Smooth muscle cell (in vitro differentiated cells): Measurements from ENCODE around the gene COTL1. TPM values are rescaled to one million over a fixed set of nuclear protein-coding genes. Genes with fewer than 3 reads are reported as not detected.
"Not testable (repeated sequence)": the region's sequence is repeated elsewhere in the genome, so short reads cannot be mapped to it uniquely, and the experiment has no call there.

ENCODE experiments used
- DNase-seq: peaks from one replicate; lab custom pipeline; 2025; ENCODE audit not compliant: unreplicated experiment; lab: John Stamatoyannopoulos, UW
- H2AFZ ChIP-seq: fragments of 200-600 bp; sonication (generic); 2 replicates; pipeline ENCODE4 v1.6.0; 2016; ENCODE audit warnings: antibody characterized with exemption, low read depth, mild to moderate bottlenecking
- H3F3A ChIP-seq: fragments of 200-600 bp; sonication (generic); 2 replicates; pipeline ENCODE4 v1.6.0; 2017; ENCODE audit warnings: antibody characterized with exemption, low read depth
- H3K27ac ChIP-seq: fragments of 200-600 bp; sonication (generic); 2 replicates; pipeline ENCODE4 v1.5.1; 2016; ENCODE audit warnings: low read depth, mild to moderate bottlenecking
- H3K27me3 ChIP-seq: fragments of 200-600 bp; sonication (generic); 2 replicates; pipeline ENCODE4 v1.6.1; 2016; ENCODE audit warnings: low read depth, mild to moderate bottlenecking
- H3K36me3 ChIP-seq: fragments of 200-600 bp; sonication (generic); 2 replicates; pipeline ENCODE4 v1.5.1; 2016; ENCODE audit warnings: low read depth
- H3K4me1 ChIP-seq: fragments of 200-600 bp; sonication (generic); 2 replicates; pipeline ENCODE4 v1.5.1; 2016; ENCODE audit warnings: low read depth
- H3K4me2 ChIP-seq: fragments of 200-600 bp; sonication (generic); 2 replicates; pipeline ENCODE4 v1.6.0; 2016; ENCODE audit warnings: mild to moderate bottlenecking
- H3K4me3 ChIP-seq: fragments of 200-600 bp; sonication (generic); 2 replicates; pipeline ENCODE4 v1.5.1; 2016; ENCODE audit warnings: mild to moderate bottlenecking
- H3K79me2 ChIP-seq: fragments of 200-600 bp; sonication (generic); 2 replicates; pipeline ENCODE4 v1.6.0; 2016; ENCODE audit warnings: low read depth, mild to moderate bottlenecking
- H3K9ac ChIP-seq: fragments of 200-600 bp; sonication (generic); 2 replicates; pipeline ENCODE4 v1.6.0; 2016; ENCODE audit warnings: low read depth
- H3K9me3 ChIP-seq: fragments of 200-600 bp; sonication (generic); replicated peaks from 2 replicates; pipeline ENCODE4 v1.5.1; 2016; ENCODE audit warnings: low read depth
- H4K20me1 ChIP-seq: fragments of 200-600 bp; sonication (generic); 2 replicates; pipeline ENCODE4 v1.6.0; 2016; ENCODE audit warnings: low read depth
- WGBS: methylation state at CpG from one replicate; pipeline ENCODE4 v1.1.7; 2016; ENCODE audit warnings: low lambda C conversion rate; 5-methylcytosine and 5-hydroxymethylcytosine counted together
- polyA plus RNA-seq: library from polyadenylated mRNA; unstranded; fragments of >200 nt; fragmentation: Nextera tagmentation; extraction: Ambion mirVana; gene quantifications from 2 replicates; pipeline ENCODE4 v1.2.1, GENCODE V29; 2016
- total RNA-seq: library from RNA; depleted of rRNA; stranded (reverse); fragments of >200 nt; gene quantifications from 2 replicates; pipeline ENCODE4 v1.2.3, GENCODE V29; 2014
- TF ChIP-seq, protein P1 (sequence below): fragments of 200-600 bp; sonication (generic); IDR thresholded peaks from 2 replicates; pipeline ENCODE4 v1.5.1; 2017; ENCODE audit warnings: borderline replicate concordance, mild to moderate bottlenecking, antibody characterized with exemption; ENCODE audit not compliant: insufficient read depth, poor library complexity, severe bottlenecking

The COTL1 gene
- total and polyA plus RNA-seq, 2 experiments from 2014 or later: 81.2 to 233 TPM

GRCh38 chr16:84559311-84559932 is 58.5 kb downstream of the COTL1 start:
- TF ChIP-seq, protein P1, sequence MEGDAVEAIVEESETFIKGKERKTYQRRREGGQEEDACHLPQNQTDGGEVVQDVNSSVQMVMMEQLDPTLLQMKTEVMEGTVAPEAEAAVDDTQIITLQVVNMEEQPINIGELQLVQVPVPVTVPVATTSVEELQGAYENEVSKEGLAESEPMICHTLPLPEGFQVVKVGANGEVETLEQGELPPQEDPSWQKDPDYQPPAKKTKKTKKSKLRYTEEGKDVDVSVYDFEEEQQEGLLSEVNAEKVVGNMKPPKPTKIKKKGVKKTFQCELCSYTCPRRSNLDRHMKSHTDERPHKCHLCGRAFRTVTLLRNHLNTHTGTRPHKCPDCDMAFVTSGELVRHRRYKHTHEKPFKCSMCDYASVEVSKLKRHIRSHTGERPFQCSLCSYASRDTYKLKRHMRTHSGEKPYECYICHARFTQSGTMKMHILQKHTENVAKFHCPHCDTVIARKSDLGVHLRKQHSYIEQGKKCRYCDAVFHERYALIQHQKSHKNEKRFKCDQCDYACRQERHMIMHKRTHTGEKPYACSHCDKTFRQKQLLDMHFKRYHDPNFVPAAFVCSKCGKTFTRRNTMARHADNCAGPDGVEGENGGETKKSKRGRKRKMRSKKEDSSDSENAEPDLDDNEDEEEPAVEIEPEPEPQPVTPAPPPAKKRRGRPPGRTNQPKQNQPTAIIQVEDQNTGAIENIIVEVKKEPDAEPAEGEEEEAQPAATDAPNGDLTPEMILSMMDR: no peak
- Histone ChIP-seq H3K79me2 (no peaks in the 10 kb centered on the region), H3F3A (no peaks in the 10 kb centered on the region), H3K4me1 (peaks cover 10% of the 10 kb centered on the region), H3K9ac (no peak overlapping the region), H3K27me3 (no peaks in the 10 kb centered on the region), H3K4me2 (no peak overlapping the region), H3K36me3 (no peaks in the 10 kb centered on the region), H2AFZ (no peak overlapping the region), H3K27ac (no peak overlapping the region), H3K4me3 (no peak overlapping the region), H4K20me1 (no peaks in the 10 kb centered on the region), H3K9me3 (no peaks in the 10 kb centered on the region)
- WGBS: 89% methylated on average over 14 of the region's 14 CpGs
- DNase-seq: no peak

- not testable (repeated sequence) for H3F3A ChIP-seq, DNase-seq, H3K79me2 ChIP-seq, H3K4me2 ChIP-seq, H3K27ac ChIP-seq, H3K9me3 ChIP-seq, H3K27me3 ChIP-seq, H4K20me1 ChIP-seq, H3K36me3 ChIP-seq, H3K4me3 ChIP-seq, H3K9ac ChIP-seq, H2AFZ ChIP-seq
- H3K4me1 ChIP-seq: peaks cover 10% of the 10 kb centered on the region
- 98% methylated on average over 5 of the region's 5 CpGs for WGBS
Measured at GRCh38 chr16:84558850-84559249, 59.0 kb downstream of the COTL1 start.

DNA sequence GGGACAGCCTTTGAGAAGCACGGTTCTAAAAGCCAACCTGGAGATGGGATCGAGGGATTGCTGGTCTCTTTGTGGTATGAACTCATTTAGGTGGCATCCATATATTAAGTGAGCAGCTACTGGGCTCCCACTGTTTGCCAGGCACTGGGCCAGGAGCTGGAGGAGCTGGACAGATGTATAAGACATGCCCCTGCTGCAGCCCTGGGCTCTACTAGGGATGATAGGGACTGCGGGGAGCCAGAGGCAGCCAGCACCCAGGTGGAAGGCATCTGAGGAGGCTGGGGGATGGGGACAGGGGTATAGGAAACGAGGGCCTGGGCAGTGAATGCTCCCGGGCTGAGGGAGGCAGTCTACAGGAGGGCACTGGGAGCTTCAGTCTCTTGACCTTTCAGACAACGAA is 60.4 kb downstream of the COTL1 start:
- WGBS: 67% methylated on average over 6 of the region's 6 CpGs
- H3K9ac ChIP-seq: no peak overlapping the region
- no peaks in the 10 kb centered on the region for H3K36me3 ChIP-seq
- TF ChIP-seq, protein P1: no peak
- H3K4me1 ChIP-seq: peaks cover 10% of the 10 kb centered on the region
- no peaks in the 10 kb centered on the region for H4K20me1 ChIP-seq
- H3K79me2 ChIP-seq: no peaks in the 10 kb centered on the region
- H3K4me3 ChIP-seq: no peak overlapping the region
- no peaks in the 10 kb centered on the region for H3K9me3 ChIP-seq
- DNase-seq: no peak
- H3F3A ChIP-seq: no peaks in the 10 kb centered on the region
- no peak overlapping the region for H2AFZ ChIP-seq
- no peak overlapping the region for H3K27ac ChIP-seq
- no peaks in the 10 kb centered on the region for H3K27me3 ChIP-seq
- H3K4me2 ChIP-seq: no peak overlapping the region

DNA sequence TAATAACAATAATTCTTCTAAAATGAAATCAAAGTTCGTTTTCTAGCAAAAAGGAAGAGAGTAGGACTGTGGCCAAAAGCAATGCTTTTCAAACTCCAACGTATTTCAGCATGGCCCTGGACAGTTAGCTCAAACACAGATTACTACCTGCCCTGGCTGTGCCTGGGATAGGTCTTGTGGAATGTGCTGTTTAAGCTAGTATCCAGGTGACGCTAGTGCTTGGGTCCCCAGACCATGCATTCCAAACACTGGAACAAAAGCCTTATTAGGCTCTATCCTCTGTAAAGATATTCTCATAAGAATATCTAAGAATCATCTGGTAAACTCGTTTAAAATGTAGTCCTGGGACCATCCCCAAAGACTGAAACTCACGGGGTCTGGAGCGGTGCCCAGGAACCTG is 60.8 kb downstream of the COTL1 start:
- Histone ChIP-seq H3K4me3 (no peak overlapping the region), H3K79me2 (no peaks in the 10 kb centered on the region), H2AFZ (no peak overlapping the region), H3K4me2 (no peak overlapping the region), H3K9ac (no peak overlapping the region), H3K9me3 (no peaks in the 10 kb centered on the region), H3F3A (no peaks in the 10 kb centered on the region), H3K4me1 (peaks cover 10% of the 10 kb centered on the region), H3K36me3 (no peaks in the 10 kb centered on the region), H3K27me3 (no peaks in the 10 kb centered on the region), H3K27ac (no peak overlapping the region), H4K20me1 (no peaks in the 10 kb centered on the region)
- no peak for DNase-seq
- TF ChIP-seq, protein P1: no peak
- 64% methylated on average over 6 of the region's 6 CpGs for WGBS
